Stimulated activated CD8-positive, alpha-beta memory T cell treated with anti-CD3 and anti-CD28 coated beads, Interleukin-15, amount 100 ng/mL, for 1 hour (primary cell): ENCODE data around the gene RASGEF1C.

Source experiments
- DNase-seq: peaks from one replicate; pipeline ENCODE4 v3.0.0-alpha.2; 2020; ENCODE audit warnings: low read depth

Gene RASGEF1C

DNA sequence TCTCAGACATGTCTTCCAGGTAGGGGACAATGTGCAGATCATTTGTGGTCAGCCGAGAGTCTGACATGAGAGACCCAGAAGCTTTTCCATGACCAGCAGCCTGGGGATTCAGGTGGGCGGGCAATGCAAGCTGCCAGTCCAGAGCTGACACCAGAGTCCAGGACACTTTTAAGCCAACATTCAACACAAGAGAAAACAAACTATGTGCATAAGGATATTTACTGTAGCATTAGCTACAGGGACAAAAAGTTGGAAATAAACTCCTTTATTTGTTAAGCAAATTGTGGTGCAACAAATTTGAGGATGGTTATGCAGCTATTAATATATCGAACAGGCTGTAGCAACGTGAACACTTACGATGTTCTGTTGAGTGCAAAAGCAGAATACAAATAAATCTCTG lies 127.5 kb downstream of the RASGEF1C start:
- no peak for DNase-seq

GRCh38 chr5:180080486-180081280 lies 128.3 kb downstream of the RASGEF1C start:
- DNase-seq = peak; percentile 21

DNA sequence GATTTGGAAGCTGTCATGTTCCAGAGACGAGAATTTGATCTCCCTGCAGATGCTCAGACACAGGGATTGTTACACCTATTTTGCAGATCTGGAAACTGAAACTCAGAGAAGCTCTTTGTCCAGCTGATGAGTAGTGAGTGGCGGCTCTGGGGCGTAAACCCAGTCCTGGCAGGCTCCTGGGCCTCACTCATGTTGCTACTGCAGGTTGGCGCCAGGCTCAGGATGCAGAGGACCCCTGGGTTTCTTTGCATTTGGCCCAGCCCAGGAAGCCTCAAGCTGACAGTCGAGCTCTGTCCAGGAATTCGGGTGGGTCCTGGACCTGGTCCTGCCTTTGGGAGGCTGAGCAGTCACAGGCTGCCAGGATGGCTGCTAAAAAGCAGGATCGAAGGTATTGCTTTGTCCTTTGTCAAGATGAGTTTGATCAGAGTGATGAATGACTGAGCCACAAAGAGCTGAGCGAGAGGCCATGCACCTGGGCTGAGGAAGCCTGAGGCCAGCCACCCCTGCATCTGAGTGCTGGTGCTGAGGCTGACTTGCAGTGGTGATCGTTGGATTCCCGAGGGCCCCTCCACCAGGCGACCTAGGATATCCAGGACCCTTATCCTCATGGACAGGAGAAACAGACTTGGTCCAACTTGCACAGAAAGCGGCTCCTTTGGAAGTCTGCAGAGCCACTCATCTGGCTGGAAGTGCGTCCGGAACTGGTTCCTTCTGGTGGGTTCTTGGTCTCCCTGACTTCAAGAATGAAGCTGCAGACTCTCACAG lies 129.1 kb downstream of the RASGEF1C start:
- no peak for DNase-seq

GRCh38 chr5:180078348-180078747 lies 130.7 kb downstream of the RASGEF1C start:
- DNase-seq = no peak

DNA sequence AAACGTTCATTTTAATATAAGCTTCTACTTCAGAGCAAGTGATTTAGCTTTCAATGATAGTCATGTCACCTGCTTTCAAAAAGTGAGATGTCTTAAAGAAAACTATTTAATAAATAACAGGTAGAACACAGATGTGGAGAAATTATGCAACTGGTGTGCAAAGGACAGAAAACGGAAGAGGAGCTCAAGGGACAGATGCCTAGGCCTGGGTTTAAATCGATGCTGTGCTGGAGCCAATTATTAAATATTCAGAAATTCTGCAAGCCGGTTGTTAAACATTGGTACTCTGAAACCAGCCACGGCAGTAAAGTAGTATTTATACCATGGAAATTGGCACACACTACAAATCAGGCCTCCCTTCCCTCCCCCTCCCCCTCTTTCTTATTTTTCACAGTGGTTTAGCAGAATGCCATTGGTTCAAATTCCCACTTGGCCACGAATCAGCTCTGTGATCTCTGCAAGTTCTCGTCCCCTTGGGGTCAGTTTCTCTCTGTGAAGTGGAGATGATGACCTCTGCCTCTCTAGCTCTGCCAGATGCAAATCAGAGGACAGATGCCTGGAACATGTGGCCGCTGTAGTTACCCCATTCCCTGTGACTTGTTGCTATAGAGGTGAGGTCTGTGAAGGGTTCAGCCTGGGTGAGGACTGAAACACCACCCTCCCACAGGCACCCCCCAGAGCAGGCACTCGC lies 131.3 kb downstream of the RASGEF1C start:
- no peak for DNase-seq

DNA sequence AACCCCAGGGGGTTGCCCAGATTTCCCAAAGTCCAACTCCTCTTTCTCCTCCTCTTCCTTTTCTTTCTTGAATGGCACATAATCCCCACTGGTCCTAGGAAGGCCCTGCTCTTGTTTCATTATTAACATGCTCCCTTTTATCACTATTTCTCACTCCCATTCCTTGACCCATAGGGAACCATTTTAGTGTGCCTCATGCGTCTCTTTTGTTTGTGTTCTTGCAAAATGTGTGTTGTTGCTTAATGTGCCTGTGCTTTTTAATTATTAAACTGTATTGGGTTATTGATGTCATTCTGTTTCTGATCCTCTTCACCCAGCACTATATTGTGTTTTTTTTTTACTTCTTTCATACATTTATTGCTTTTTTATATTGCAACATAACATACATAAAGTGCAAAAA lies 133.3 kb downstream of the RASGEF1C start:
- no peak for DNase-seq

DNA sequence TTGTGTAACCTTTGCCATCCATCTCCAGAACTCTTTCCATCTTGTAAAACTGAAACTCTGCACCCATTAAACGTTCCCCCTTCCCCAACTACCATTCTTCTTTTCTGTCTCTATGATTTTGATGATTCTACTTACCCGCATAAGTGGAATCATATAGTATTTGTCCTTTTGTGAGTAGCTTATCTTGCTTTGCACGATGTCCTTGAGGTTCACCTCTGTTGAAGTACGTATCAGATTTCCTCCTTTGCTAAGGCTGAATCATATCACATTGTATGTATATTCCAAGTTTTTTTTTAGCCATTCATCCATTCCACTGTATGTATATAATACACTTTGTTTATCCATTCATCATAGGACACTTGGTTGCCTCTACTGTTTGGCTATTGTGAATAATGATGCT lies 134.5 kb downstream of the RASGEF1C start:
- DNase-seq = no peak

- no peak for DNase-seq
Measured at GRCh38 chr5:180072556-180072955, 136.5 kb downstream of the RASGEF1C start.

GRCh38 chr5:180072256-180072548 lies 136.8 kb downstream of the RASGEF1C start:
- no peak for DNase-seq

- DNase-seq = peak; percentile 67
Measured at GRCh38 chr5:180071531-180072255, 137.3 kb downstream of the RASGEF1C start, which contains the start of gene RNF130. Gene RNF130, minus strand, starts transcription at chr5:180071759. Its CDS starts 57 bp downstream, at chr5:180071702.

GRCh38 chr5:180070756-180071530 lies 138.1 kb downstream of the RASGEF1C start:
- no peak for DNase-seq

GRCh38 chr5:180069589-180070247 lies 139.3 kb downstream of the RASGEF1C start:
- DNase-seq = no peak

DNA sequence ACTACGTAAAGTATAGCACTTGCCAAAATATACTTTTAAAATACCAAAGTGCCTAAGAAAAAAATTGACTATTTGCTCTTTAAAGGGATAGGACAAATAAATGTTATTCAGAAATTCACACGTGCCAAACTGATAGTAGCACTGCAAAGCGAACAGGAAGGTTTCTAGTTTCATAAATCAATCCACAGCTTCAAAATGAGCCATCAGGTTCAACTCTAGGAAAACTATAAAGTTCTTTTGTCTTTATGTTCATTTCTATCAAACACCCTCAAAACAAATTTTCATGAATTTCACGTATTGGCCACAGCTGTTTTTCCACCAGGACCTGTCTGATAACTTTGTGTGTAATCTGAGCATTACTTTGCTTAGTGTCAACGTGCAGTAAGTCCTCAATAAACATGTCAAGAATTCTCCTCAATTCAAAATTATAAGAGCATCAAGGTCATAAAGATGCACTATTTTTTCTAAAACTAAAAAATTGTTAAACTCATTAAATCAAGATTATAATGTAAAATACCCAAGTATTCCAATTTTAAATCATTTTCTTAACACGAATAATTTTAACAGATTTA lies 140.4 kb downstream of the RASGEF1C start:
- no peak for DNase-seq

- no peak for DNase-seq
Measured at GRCh38 chr5:180067986-180068385, 141.0 kb downstream of the RASGEF1C start.

DNA sequence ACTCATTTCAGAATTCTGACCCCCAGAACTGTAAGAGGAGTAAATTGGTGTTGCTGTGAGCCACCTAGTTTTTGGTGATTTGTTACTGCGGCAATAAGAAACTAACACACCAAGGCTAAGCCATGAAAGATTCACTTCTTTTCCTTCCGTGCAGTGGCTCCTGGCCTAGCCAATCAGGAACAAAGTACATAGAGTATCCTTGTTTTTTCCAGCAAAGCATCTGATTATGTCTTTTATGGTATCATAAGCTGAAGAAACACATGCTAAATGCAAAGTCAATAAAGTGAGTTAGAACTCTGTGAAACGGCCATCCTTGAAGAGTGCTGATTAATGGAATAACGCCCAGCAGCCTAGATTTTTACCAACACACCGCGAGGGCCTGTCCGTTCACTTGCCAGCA lies 148.8 kb downstream of the RASGEF1C start:
- DNase-seq = no peak

DNA sequence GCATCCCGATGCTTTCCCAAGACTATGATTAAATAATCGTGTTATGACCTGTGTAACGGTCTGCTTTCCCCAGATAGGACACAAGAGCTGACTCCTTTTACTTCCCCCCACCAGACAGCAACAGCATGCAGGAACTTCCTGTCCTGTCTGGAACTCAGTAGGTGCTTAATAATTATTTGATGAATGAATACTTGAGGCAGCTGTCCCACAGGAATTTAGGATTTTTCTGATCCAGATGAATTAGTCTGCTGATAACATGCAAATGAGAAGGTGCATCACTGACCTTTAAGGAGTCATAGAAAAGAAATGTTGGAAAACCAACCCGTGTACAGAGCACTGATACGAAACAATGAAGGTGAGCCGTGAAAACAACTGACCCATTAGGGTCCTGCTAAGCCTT lies 149.7 kb downstream of the RASGEF1C start:
- no peak for DNase-seq

DNA sequence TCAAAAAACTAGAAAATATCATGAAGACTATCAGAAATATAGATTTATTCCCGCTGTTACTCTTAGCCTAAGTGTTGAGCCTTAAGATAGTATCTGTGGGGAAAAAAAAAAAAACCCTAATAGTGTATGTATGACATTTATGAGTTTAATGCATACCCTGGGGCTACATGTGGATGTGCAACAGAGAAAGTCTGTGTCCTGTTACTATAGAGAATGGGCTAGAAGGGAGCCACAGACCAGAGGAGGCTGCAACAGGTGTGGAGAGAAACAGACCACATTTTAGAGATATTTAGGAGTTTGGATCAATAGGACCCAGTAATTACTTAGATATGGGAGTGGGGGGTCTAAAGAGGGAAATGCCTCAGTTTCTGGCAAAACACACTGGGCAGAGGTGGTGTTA lies 152.9 kb downstream of the RASGEF1C start:
- DNase-seq = no peak

DNA sequence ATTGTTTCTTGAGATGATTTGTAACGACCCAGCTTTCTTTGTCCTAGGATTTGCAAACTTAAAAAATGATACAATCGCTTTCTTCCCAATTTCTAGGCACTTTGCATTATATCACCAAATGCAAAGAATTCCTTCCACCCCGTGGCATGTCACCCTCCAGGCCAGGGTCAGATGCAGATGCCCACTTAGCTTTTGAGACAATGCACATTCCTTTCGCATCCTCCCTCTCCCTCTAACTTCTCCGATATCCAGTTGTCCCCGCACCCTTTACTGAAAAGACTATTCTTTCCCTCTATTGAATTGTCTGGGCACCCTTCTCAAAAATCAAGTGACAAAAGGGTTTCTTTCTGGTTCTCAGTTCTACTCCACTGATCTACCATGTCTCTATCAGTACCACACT lies 154.8 kb downstream of the RASGEF1C start:
- no peak for DNase-seq

GRCh38 chr5:180053061-180053602 lies 155.9 kb downstream of the RASGEF1C start:
- DNase-seq = no peak

- DNase-seq = no peak
Measured at GRCh38 chr5:180052211-180052818, 156.7 kb downstream of the RASGEF1C start.
